PC-3 (cell line): ENCODE results near the gene SHROOM3.

Experiments used
- EZH2 ChIP-seq: fragments of 300-600 bp; sonication (generic); IDR thresholded peaks from one replicate; pipeline ENCODE4 v1.6.1; 2017; ENCODE audit warnings: antibody characterized with exemption, mild to moderate bottlenecking, low read length; ENCODE audit not compliant: unreplicated experiment
- EZH2phosphoT487 ChIP-seq: fragments of 300-600 bp; sonication (generic); IDR thresholded peaks from 2 replicates; pipeline ENCODE4 v1.6.1; 2018; ENCODE audit warnings: mild to moderate bottlenecking, antibody characterized with exemption, low read length, borderline replicate concordance
- TF ChIP-seq, protein P1 (sequence below): fragments of 300-600 bp; sonication (generic); conservative IDR thresholded peaks from 2 replicates; pipeline ENCODE4 v1.5.1; 2017; ENCODE audit warnings: antibody characterized with exemption, low read depth, mild to moderate bottlenecking, low read length

DNA sequence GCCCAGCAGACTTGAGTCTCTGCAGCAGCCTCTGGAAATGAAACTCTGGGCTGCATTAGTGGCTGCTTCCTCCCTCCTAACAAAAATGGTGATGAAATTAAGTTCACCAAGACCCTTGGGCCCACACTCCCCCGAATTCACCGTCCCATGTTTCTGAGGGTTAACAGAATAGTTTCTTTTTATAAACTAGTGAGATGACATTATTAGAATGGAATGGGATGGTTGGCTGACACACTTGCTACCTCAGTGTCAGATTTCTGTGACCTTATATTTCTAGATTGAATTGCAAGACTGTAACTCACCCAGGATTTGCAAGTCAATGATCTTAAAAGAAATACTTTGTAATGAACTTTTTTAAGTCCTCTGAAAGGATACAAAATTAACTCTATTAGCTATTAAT lies 127.1 kb downstream of the SHROOM3 start:
- TF ChIP-seq, protein P1, sequence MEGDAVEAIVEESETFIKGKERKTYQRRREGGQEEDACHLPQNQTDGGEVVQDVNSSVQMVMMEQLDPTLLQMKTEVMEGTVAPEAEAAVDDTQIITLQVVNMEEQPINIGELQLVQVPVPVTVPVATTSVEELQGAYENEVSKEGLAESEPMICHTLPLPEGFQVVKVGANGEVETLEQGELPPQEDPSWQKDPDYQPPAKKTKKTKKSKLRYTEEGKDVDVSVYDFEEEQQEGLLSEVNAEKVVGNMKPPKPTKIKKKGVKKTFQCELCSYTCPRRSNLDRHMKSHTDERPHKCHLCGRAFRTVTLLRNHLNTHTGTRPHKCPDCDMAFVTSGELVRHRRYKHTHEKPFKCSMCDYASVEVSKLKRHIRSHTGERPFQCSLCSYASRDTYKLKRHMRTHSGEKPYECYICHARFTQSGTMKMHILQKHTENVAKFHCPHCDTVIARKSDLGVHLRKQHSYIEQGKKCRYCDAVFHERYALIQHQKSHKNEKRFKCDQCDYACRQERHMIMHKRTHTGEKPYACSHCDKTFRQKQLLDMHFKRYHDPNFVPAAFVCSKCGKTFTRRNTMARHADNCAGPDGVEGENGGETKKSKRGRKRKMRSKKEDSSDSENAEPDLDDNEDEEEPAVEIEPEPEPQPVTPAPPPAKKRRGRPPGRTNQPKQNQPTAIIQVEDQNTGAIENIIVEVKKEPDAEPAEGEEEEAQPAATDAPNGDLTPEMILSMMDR = no peak
- TF ChIP-seq EZH2 (no peak), EZH2phosphoT487 (no peak)
